Activated T-cell treated with anti-CD3 and anti-CD28 coated beads, Interleukin-2, amount 50 U/mL, for 4 hours (primary cell): ENCODE data around the gene TSPAN10. TPM values are rescaled to one million over a fixed set of nuclear protein-coding genes. Genes with fewer than 3 reads are reported as not detected.
"Not testable (repeated sequence)": the region's sequence is repeated elsewhere in the genome, so short reads cannot be mapped to it uniquely, and the experiment has no call there.

Experiments
- ATAC-seq, 2 donors: fragments of 200-7000 bp; cut with Tn5 transposase; one replicate each; pipeline ENCODE4 v1.10.0; 2021
- DNase-seq: peaks from one replicate; pipeline ENCODE4 v3.0.0-alpha.2; 2020
- H3K27me3 Mint-ChIP-seq: one replicate; pipeline ENCODE4 v1.8.0; 2021; ENCODE audit warnings: low read depth, mixed read lengths
- H3K36me3 Mint-ChIP-seq: one replicate; pipeline ENCODE4 v1.8.0; 2022; ENCODE audit warnings: mixed read lengths; ENCODE audit not compliant: insufficient read depth
- H3K4me1 Mint-ChIP-seq: one replicate; pipeline ENCODE4 v1.8.0; 2021; ENCODE audit warnings: low read depth, mixed read lengths
- H3K4me3 Mint-ChIP-seq: one replicate; pipeline ENCODE4 v1.8.0; 2021; ENCODE audit warnings: mild to moderate bottlenecking, moderate library complexity, mixed read lengths
- H3K9me3 Mint-ChIP-seq: one replicate; pipeline ENCODE4 v1.8.0; 2021; ENCODE audit warnings: mixed read lengths
- total RNA-seq, 3 donors: library from RNA; stranded (reverse); gene quantifications; one replicate each; pipeline ENCODE4 v1.2.1, GENCODE V29; 2021

TSPAN10 gene
- total RNA-seq, 3 donors from 2014 or later, result 0.11 to 0.18 TPM; not detected in 1

DNA sequence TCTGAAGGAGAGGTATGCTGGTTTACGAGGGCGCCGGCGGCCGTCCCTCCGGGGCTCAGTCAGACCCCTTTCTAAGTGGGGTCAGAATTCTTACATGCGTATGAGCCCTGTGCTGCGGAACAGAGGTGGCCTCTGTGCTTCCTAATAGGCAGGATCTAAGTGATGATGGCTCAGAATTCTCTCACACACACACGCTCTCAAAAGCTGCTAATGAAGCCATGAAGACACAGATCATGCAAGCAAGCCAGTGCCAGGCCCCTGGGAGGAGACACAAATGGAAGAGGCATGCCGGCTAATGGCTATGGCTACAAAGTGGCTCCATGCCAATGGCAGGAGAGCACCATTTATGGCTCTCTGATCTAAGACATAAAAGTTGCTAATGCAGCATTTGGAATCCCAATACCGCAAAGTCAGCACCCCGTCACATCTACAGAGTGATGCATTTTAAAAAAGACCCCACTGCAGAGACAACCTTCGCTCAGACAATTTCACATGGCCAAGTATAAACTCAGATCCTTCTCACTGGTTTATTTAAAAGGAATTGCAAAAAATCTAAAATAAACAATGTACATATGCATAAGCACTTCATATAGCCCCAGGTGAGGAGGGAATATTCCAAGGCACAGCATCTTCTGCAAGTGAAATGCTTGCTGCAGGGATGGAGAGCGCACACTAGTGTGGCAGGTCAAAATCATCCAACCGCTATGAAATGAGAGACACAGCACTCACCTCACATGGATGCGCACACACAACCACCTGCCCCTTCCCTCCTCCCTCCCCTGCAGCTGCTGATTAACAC, 24.6 kb upstream of the TSPAN10 start:
- peaks cover 33% of the 10 kb centered on the region for H3K36me3 Mint-ChIP-seq
- ATAC-seq, result no peak
- no peak for DNase-seq

DNA sequence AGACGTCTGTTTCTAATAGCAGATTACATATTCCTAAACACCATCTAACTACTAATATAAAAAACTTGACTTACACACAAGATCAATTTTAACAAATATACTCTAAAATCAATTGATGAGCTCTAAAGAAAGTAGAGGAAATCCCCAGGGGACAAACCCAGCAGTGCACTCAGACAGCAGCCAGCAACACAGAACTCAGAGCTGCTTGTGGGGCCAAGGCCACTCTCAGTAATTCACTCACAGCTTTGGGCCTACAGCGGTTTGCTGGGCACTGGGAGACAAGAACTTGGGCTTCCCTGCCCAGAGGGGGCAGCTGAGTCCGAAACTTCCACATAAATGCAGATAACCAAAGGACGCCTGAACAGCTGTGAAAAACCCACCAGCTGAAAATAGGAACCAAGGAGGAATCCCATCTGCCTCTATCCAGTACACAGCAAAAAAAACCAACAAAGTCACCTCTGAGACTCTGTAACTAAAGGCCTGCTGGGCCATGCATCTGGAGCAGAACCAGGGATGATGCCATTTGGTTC, 21.5 kb upstream of the TSPAN10 start:
- DNase-seq, result no peak
- Mint-ChIP-seq H3K36me3 (peaks cover 26% of the 10 kb centered on the region), H3K27me3 (no peaks in the 10 kb centered on the region), H3K9me3 (no peaks in the 10 kb centered on the region), H3K4me3 (no peak overlapping the region), H3K4me1 (peaks cover 21% of the 10 kb centered on the region)
- ATAC-seq, result no peak

More for the DNA sequence above, 24.6 kb upstream of the TSPAN10 start:
- Mint-ChIP-seq H3K4me1 (peaks cover 24% of the 10 kb centered on the region), H3K9me3 (no peaks in the 10 kb centered on the region), H3K4me3 (no peak overlapping the region), H3K27me3 (no peaks in the 10 kb centered on the region)

GRCh38 chr17:81616877-81617276, 20.1 kb upstream of the TSPAN10 start:
- Mint-ChIP-seq H3K4me1 (peaks cover 21% of the 10 kb centered on the region), H3K9me3 (no peaks in the 10 kb centered on the region), H3K4me3 (no peak overlapping the region), H3K27me3 (no peaks in the 10 kb centered on the region), H3K36me3 (peaks cover 37% of the 10 kb centered on the region)
- ATAC-seq (no peak), DNase-seq (no peak)

- not testable (repeated sequence) for H3K27me3 Mint-ChIP-seq, DNase-seq, ATAC-seq, H3K9me3 Mint-ChIP-seq, H3K4me3 Mint-ChIP-seq
- Mint-ChIP-seq H3K4me1 (peaks cover 21% of the 10 kb centered on the region), H3K36me3 (peaks cover 33% of the 10 kb centered on the region)
These were observed 18.7 kb upstream of the TSPAN10 start for GRCh38 chr17:81618307-81618706.

GRCh38 chr17:81621494-81622130, 15.4 kb upstream of the TSPAN10 start:
- H3K4me3 Mint-ChIP-seq, result no peak overlapping the region
- H3K9me3 Mint-ChIP-seq, result peaks cover 6% of the 10 kb centered on the region
- H3K36me3 Mint-ChIP-seq, result peaks cover 47% of the 10 kb centered on the region
- ATAC-seq, result no peak
- no peaks in the 10 kb centered on the region for H3K27me3 Mint-ChIP-seq
- DNase-seq, result no peak
- H3K4me1 Mint-ChIP-seq, result peaks cover 7% of the 10 kb centered on the region

GRCh38 chr17:81630274-81630673, 6.7 kb upstream of the TSPAN10 start:
- ATAC-seq, result no peak
- DNase-seq, result no peak
- H3K4me3 Mint-ChIP-seq, result no peak overlapping the region
- H3K9me3 Mint-ChIP-seq, result no peaks in the 10 kb centered on the region
- H3K4me1 Mint-ChIP-seq, result peaks cover 12% of the 10 kb centered on the region
- peaks cover 16% of the 10 kb centered on the region for H3K36me3 Mint-ChIP-seq
- H3K27me3 Mint-ChIP-seq, result no peaks in the 10 kb centered on the region

GRCh38 chr17:81631482-81631881, 5.5 kb upstream of the TSPAN10 start:
- H3K36me3 Mint-ChIP-seq, result peaks cover 8% of the 10 kb centered on the region

GRCh38 chr17:81635431-81635830, 1.6 kb upstream of the TSPAN10 start:
- no peak for ATAC-seq
- Mint-ChIP-seq H3K4me3 (peak overlapping the region; percentile 96), H3K27me3 (no peaks in the 10 kb centered on the region), H3K36me3 (no peaks in the 10 kb centered on the region), H3K4me1 (peaks cover 26% of the 10 kb centered on the region), H3K9me3 (no peaks in the 10 kb centered on the region)
- DNase-seq, result no peak

More at GRCh38 chr17:81631482-81631881, 5.5 kb upstream of the TSPAN10 start:
- Mint-ChIP-seq H3K27me3 (no peaks in the 10 kb centered on the region), H3K9me3 (no peaks in the 10 kb centered on the region), H3K4me1 (peaks cover 20% of the 10 kb centered on the region), H3K4me3 (no peak overlapping the region)
- DNase-seq (no peak), ATAC-seq (no peak)

DNA sequence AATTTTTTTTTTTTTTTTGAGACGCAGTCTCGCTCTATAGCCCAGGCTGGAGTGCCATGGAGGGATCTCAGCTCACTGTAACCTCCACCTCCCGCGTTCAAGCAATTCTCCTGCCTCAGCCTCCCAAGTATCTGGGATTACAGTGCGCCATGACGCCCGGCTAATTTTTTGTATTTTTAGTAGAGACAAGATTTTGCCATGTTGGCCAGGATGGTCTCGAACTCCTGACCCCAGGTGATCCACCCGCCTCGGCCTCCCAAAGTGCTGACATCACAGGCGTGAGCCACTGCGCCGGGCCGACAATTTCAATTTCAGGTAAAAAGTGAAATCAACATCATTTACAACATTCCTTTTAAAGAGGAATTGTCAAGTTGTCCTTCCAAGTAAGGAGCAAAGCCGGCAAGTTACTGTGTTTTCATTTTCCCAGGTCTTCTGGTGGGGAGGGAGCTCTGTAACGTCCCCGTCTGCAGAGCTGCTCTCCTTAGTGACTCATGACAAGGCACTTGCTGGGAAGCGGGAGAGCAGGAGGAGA, 957 bp upstream of the TSPAN10 start:
- Mint-ChIP-seq H3K9me3 (no peaks in the 10 kb centered on the region), H3K4me3 (peak overlapping the region; percentile 96), H3K27me3 (no peaks in the 10 kb centered on the region), H3K36me3 (no peaks in the 10 kb centered on the region), H3K4me1 (peaks cover 26% of the 10 kb centered on the region)
- peak; percentile 21 to 28 for ATAC-seq
- DNase-seq, result no peak

DNA sequence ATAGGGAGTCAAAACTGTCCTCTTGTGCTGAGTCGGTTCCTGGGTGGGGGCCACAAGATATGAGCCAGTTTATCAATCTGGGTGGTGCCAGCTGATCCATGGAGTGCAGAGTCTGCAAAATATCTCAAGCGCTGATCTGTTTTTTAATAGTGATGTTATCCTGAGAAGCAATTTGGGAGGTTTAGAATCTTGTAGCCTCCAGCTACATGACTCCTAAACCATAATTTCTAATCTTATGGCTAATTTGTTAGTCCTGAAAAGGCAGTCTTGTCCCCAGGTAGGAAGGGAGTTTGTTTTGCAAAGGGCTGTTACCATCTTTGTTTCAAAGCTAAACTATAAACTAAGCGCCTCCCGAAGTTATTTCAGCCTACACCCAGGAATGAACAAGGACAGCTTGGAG, 1.7 kb downstream of the TSPAN10 start:
- H3K4me3 Mint-ChIP-seq, result no peak overlapping the region
- peaks cover 16% of the 10 kb centered on the region for H3K4me1 Mint-ChIP-seq
- no peaks in the 10 kb centered on the region for H3K36me3 Mint-ChIP-seq
- no peaks in the 10 kb centered on the region for H3K9me3 Mint-ChIP-seq
- no peak for DNase-seq
- H3K27me3 Mint-ChIP-seq, result no peaks in the 10 kb centered on the region
- ATAC-seq, result no peak

DNA sequence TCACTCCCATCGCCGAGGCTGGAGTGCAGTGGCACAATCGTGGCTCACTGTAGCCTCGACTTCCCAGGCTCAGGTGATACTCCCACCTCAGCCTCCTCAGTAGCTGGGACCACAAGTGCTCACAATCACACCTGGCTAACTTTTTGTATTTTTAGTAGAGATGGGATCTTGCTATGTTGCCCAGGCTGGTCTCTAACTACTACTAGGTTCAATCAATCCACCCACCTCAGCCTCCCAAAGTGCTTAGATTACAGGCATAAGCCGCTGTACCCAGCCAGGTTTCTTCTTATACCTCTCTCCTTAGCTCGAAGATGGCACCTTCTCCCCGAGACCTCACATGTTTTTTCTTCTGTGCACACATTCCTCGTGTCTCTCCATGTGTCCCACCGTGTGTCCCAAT, 3.0 kb downstream of the TSPAN10 start:
- no peak overlapping the region for H3K4me3 Mint-ChIP-seq
- no peaks in the 10 kb centered on the region for H3K9me3 Mint-ChIP-seq
- peaks cover 16% of the 10 kb centered on the region for H3K4me1 Mint-ChIP-seq
- ATAC-seq, result no peak
- H3K36me3 Mint-ChIP-seq, result no peaks in the 10 kb centered on the region
- no peaks in the 10 kb centered on the region for H3K27me3 Mint-ChIP-seq
- no peak for DNase-seq

DNA sequence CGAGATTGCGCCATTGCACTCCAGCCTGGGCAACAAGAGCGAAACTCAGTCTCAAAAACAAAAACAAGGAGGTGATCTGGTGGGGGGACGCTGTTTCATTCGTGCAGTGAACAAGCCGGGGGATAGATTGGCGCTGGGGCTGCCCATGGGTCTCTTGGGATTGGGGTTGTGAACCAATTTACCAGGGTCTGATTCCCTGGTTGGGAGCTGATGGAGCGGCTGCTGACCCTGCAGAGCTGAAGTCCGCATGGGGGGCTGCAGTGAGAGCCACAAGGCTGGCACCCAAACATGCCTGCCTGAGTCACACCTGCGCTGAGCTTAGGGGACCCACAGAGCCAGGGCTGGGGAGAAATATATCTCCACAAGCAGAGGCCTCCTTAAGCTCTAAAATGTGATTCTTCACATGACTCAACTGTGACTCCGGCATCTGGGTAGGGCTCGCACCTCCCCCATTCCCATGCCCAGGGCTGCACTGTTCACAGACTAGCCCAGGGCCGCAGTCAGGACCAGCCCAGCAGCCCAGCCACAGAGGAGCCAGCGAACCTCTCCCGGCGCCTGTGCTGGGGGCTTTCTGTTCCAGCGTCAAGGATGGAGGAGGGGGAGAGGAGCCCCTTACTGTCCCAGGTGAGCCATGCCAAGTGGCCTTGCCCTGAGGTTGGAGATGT, 5.0 kb downstream of the TSPAN10 start:
- DNase-seq (no peak), ATAC-seq (no peak)
- H3K36me3 Mint-ChIP-seq, result no peaks in the 10 kb centered on the region
- H3K9me3 Mint-ChIP-seq, result no peaks in the 10 kb centered on the region
- H3K4me1 Mint-ChIP-seq, result peaks cover 6% of the 10 kb centered on the region
- H3K27me3 Mint-ChIP-seq, result peaks cover 2% of the 10 kb centered on the region
- H3K4me3 Mint-ChIP-seq, result no peak overlapping the region

- H3K4me1 Mint-ChIP-seq, result no peaks in the 10 kb centered on the region
- H3K27me3 Mint-ChIP-seq, result peaks cover 18% of the 10 kb centered on the region
- no peaks in the 10 kb centered on the region for H3K36me3 Mint-ChIP-seq
- no peaks in the 10 kb centered on the region for H3K9me3 Mint-ChIP-seq
- DNase-seq (no peak), ATAC-seq (no peak)
- H3K4me3 Mint-ChIP-seq, result no peak overlapping the region
These were observed 7.5 kb downstream of the TSPAN10 start for GRCh38 chr17:81644496-81644895.
